Bone marrow (tissue), 2 donors: ENCODE measurements around the gene CCDC201.

Experiments used
- DNase-seq, 2 donors: peaks; one replicate each; lab custom pipeline; 2025; lab: John Stamatoyannopoulos, UW

Gene CCDC201

GRCh38 chr7:45893374-45893995 is 20.6 kb upstream of the CCDC201 start:
- no peak for DNase-seq

DNA sequence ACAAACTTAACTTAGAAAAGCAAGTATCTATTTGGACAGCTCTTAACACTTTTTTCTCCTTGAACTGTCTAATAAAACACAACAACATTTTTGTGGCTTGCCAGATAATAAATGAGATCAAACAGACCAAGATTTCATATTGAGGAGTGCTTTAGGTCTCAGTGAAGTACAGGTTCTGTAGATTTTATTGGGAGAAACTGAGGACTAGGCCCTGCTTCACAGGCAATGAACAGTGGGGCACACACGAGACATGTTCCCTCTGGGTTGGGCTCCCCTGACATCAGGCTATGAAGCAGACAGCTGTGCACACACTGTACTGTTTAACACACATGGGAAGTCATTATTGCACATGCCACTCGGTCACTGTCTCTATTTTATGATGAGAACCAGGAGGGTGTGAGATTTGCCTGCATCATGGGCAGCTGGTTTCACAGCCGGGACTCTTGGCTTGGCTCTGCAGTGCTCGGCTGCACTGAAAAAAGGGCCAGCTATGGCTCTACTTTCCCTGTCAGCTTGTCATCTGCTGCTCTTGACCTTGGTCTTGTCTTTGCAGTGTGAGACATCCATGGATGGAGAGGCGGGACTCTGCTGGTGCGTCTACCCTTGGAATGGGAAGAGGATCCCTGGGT is 19.6 kb upstream of the CCDC201 start:
- DNase-seq = no peak

DNA sequence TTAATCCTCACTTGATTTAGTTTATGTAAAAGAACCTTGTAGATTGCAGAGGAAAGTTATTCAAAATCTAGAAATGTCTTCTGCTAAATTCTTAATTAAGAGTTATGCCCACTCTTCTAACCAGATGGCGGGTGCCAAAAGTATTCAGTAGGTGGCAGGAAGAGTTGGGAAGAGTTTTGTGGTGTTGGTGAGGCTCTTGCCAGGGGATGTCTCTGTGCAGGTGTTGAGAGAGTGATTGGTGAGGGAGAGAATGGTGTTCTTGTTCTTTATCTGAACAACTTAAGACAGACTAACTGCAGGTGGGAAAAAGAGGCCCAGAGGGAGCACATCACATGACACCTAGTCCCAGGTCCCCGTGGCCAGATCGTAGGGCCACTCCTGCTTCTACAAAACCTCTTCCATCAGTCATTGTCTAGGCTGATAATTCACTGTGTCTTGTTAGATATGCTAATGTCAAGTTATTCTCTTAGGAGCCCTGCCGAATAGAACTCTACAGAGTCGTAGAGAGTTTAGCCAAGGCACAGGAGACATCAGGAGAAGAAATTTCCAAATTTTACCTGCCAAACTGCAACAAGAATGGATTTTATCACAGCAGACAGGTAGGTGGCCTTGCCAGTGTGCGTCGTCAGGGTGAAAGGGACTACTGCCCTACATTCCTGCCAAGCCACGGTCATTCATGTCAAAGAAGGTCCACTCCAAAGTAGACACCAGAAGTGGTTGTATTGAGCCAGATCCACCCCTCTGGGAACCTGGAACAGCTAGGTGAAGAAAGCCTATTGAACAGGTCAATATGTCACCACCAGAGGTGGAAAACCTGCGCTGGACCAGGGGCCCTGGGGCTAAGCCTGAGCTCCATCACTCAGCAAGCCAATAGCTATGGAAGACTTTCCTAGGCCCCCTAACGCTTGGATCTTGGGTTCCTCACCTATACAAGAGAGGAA is 18.9 kb upstream of the CCDC201 start:
- DNase-seq = no peak

DNA sequence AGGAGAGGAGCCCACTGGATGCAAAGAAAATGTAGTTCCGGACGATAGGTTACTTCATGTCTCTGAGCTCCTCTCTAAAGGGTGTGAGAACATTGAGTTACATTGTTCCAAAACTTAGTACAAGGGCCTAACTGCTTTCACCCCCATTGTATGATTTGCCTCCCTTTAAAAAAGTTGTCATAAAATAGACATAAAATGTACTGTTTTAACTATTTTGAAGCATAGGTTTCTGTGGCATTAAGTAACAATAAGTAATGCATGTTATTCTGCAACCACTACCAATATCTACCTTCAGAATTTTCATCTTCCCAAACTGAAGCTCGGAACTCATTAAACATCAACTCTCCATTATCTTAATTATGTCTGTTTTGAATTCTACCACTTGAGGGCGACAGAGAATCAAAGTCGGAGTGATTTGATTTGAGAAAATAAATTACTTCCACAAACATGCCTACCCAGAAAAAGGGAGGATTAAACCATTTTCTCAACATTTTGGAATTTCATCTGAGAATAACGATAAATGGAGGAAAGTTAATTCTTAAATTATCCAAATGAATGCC is 18.1 kb upstream of the CCDC201 start:
- no peak for DNase-seq

GRCh38 chr7:45890125-45890901 is 17.4 kb upstream of the CCDC201 start:
- no peak for DNase-seq

DNA sequence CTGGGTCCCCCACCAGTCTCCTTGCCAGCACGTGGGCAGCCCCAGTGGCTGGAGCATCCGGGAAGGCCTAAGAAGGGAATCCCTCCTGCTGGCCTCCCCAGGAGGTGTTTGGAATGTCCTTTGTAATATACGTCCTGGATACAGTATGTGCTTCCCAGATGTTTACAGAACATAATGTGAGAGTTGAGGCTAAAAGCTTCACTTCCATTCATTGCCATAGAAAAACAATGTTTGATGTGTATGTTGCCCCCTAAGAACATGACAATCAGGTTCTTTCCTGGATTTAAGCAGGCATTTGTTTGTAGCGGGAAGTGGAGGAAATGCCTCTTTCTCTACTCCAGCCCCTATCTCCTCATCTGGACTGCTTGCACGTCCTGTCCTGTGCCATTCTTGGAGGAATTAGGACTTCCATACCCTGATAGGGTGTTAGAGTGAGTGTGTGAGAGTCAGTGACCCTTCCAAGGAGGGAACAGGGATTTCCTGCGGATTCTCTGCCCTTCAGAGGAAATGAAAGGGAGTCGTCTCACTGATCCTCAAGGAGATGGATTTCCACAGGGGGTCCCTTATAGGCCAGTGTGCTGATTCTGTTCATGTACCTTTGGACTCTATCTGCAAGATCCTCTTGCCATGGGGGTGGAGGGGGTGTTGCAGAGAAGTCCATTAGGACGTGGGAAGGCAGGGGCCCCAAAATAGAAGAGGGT is 16.6 kb upstream of the CCDC201 start:
- DNase-seq = no peak

GRCh38 chr7:45888993-45889366 is 16.1 kb upstream of the CCDC201 start:
- DNase-seq = no peak

- no peak for DNase-seq
Measured at GRCh38 chr7:45888185-45888992, 15.5 kb upstream of the CCDC201 start, which contains the start of gene IGFBP1. Gene IGFBP1, plus strand, starts transcription at chr7:45888488. Its CDS starts 165 bp downstream, at chr7:45888653.

DNA sequence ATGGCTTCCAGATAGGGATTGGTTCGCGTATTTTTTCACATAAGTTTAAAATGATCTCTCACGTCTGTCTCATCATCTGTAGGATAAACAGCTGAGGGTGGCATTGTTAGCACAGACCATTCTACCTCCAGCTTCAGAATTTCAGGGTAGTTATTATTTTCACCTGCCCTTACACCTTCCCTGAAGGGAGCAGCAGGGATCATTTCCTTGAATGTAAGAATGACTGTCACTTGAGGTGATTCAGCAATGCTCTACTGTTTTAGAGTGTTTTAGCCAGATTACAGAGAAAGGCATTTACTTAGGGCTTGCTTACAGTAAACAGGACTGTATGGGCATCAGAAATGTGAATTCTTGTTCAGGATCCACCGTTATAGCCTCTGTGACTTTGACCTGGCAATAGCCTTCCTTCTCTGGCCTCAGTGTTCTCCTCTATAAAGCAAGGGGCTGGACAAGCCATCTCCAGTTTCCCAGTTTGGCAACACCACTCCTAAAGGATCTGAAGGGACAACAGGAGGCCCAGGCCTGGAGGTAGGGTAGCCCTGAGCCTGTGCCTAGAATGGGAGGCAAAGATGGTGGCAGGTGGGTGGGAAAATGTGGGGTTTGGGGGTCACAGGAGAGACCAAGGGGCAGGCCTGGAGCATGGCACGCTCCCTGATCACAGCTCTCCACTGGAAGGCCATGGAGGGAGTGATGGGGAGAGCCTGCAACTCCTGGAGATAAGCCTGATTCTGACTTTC is 14.2 kb upstream of the CCDC201 start:
- DNase-seq = no peak

DNA sequence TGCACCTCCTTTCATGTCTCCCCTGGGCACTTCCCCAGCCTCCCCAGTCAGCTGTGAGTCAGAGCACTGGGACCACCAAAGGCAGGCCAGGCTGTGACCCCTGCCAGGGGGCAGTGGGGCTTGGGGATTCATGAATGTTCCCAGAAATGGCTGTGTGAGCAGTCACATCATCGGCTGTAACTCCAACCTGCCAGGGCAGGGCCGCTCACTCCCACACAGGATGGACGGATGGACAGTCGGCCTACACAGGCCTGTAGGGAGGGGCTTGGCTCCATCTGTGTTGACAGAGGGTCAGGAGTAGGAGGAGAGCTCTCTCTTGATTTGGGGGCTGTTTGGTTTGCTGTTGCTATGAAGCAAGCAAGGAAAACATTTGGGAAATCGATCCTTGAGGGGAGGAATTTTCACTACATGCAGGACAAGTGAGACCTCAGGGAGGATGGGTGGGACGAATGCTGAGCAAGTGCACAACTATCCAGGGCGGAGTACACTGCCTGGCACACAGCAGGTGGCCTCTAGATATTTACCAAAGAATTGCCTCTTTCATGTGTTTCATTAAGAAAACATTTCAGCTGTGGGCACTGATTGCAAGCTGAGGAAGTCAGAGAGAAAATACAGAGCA is 12.5 kb upstream of the CCDC201 start:
- DNase-seq = no peak

DNA sequence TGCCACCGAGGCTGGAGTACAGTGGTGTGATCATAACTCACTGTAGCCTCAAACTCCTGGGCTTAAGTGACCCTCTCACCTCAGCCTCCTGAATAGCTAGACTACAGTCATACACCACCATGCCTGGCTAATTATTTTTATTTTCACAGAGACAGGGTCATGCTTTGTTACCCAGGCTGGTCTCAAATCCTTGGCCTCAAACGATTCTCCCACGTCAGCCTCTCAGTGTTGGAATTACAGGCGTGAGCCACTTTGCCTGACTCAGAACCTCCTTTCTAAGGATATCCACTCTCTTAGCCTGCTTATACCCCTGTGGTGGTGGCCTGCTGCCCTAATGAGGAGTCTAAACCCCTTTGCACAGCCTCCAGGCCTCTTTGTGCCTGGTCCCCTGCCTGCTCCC is 11.3 kb upstream of the CCDC201 start:
- no peak for DNase-seq

GRCh38 chr7:45882465-45882810 is 9.6 kb upstream of the CCDC201 start:
- DNase-seq = no peak

GRCh38 chr7:45881759-45882464 is 9.0 kb upstream of the CCDC201 start:
- DNase-seq = no peak

DNA sequence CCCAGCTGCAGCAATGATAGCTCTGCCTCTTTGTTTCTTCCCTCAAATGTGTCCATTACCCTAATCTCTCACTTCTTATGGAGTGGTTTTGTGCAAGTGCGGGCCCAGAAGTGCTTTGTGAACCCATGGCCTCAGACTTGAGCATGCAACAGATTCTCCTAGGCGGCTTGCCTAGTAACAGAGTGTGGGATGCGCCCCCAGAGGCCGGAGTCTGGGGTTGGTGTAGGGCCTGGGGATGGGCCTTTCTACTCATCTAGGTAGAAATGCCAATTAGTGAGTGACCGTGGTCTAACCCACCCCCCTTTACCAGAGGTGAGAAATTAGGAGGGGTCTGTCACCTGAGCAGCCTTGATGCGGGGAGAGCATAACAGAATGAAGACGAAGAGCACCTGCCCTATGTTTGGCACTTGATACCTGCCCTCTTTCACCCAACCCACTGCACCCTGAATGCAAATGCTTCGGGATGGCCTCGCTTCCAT is 8.4 kb upstream of the CCDC201 start:
- DNase-seq = no peak

DNA sequence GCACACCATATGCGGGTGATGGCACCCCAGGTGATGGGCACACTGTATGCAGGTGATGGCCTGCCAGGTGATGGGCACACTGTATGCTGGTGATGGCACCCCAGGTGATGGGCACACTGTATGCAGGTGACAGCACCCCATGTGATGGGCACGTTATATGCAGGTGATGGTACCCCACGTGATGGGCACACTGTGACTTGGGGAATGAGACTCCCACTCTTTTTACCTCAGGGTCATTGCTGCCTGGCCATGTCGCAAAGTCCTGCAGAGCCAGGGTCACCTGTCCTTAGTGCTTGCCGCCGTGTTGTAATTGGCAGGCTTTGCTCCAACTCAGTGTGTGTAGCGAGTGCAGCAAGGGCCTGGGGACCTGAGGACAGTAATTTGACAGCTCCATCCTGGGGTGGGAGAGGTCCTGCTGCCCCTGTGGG is 7.6 kb upstream of the CCDC201 start:
- no peak for DNase-seq

- no peak for DNase-seq
Measured at GRCh38 chr7:45878457-45879144, 5.7 kb upstream of the CCDC201 start.

- DNase-seq = no peak
Measured at GRCh38 chr7:45876519-45876918, 3.6 kb upstream of the CCDC201 start.
